HG02763 (cell line): ENCODE measurements around the gene MROH7.

Experiments used
- ATAC-seq: cut with Tn5 transposase; IDR thresholded peaks from one replicate; pipeline ENCODE4 v1.9.1; 2021; ENCODE audit warnings: mild to moderate bottlenecking, moderate library complexity; ENCODE audit not compliant: unreplicated experiment

The MROH7 gene

GRCh38 chr1:54694771-54695170, 53.2 kb downstream of the MROH7 start:
- no peak for ATAC-seq

GRCh38 chr1:54695221-54695620, 53.6 kb downstream of the MROH7 start:
- no peak for ATAC-seq

GRCh38 chr1:54695764-54696163, 54.2 kb downstream of the MROH7 start:
- ATAC-seq = no peak

- ATAC-seq = no peak
Observed at GRCh38 chr1:54696262-54696661, 54.7 kb downstream of the MROH7 start.

- ATAC-seq = no peak
Observed at GRCh38 chr1:54697896-54698295, 56.3 kb downstream of the MROH7 start.

- no peak for ATAC-seq
Observed at GRCh38 chr1:54698346-54698745, 56.8 kb downstream of the MROH7 start.

GRCh38 chr1:54699936-54700525, 58.4 kb downstream of the MROH7 start:
- no peak for ATAC-seq

- ATAC-seq = no peak
Observed at GRCh38 chr1:54701066-54701465, 59.5 kb downstream of the MROH7 start.

GRCh38 chr1:54701996-54702395, 60.4 kb downstream of the MROH7 start:
- ATAC-seq = no peak

GRCh38 chr1:54703471-54703870, 61.9 kb downstream of the MROH7 start:
- ATAC-seq = no peak

GRCh38 chr1:54705153-54705552, 63.6 kb downstream of the MROH7 start:
- ATAC-seq = no peak

GRCh38 chr1:54706419-54706818, 64.8 kb downstream of the MROH7 start:
- no peak for ATAC-seq

- no peak for ATAC-seq
Observed at GRCh38 chr1:54708385-54708784, 66.8 kb downstream of the MROH7 start.

- ATAC-seq = no peak
Observed at GRCh38 chr1:54709547-54710292, 68.1 kb downstream of the MROH7 start.

- no peak for ATAC-seq
Observed at GRCh38 chr1:54710434-54710833, 68.8 kb downstream of the MROH7 start.

GRCh38 chr1:54710841-54711240, 69.3 kb downstream of the MROH7 start:
- no peak for ATAC-seq

GRCh38 chr1:54711536-54711935, 70.0 kb downstream of the MROH7 start:
- no peak for ATAC-seq

- no peak for ATAC-seq
Observed at GRCh38 chr1:54714881-54715492, 73.4 kb downstream of the MROH7 start.

- peak; percentile 95 for ATAC-seq
Observed at GRCh38 chr1:54715493-54716298, 74.1 kb downstream of the MROH7 start, which contains the start of gene TTC4. Gene TTC4 (plus strand): TSS chr1:54715861. CDS start chr1:54715909, 48 bp downstream.

GRCh38 chr1:54716299-54717047, 74.9 kb downstream of the MROH7 start:
- no peak for ATAC-seq

GRCh38 chr1:54721719-54722118, 80.1 kb downstream of the MROH7 start:
- no peak for ATAC-seq
